ENCODE results near the gene NT5C1B. TPM values are rescaled to one million over a fixed set of nuclear protein-coding genes. Genes with fewer than 3 reads are reported as not detected.

The NT5C1B gene
- total RNA-seq, 1 donor from 2014 or later, result not detected

DNA sequence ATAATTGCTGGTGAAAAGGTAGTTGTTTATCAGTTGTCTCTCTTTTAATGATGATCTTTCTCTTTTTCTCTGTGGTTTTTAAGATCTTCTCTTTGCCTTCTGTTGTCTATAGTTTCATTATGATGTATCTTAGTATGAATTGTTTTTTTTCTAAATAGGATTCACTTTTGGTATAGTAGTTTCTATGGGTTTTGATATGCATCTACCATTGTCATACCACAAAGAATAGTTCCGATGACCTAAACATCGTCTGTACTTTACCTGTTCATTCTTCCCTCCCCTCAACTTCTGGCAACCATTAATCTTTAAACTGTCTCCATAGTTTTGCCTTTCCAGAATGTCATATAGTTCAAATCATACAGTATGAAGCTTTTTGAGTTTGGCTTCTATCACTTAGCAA lies 48.5 kb downstream of the NT5C1B start:
- no peak for DNase-seq (ENCODE audit: low spot score)
- H3K4me3 Mint-ChIP-seq, result no peak overlapping the region
- H3K9me3 Mint-ChIP-seq, result no peaks in the 10 kb centered on the region
- H3K4me1 Mint-ChIP-seq, result no peaks in the 10 kb centered on the region
- Histone ChIP-seq H3K4me1 (no peaks in the 10 kb centered on the region), H3F3A (ENCODE audit: low read depth) (no peaks in the 10 kb centered on the region), H3K4me2 (no peak overlapping the region), H3K9ac (no peak overlapping the region), H3K27ac (no peak overlapping the region), H3K36me3 (no peaks in the 10 kb centered on the region), H3K27me3 (no peaks in the 10 kb centered on the region), H3K4me3 (no peak overlapping the region), H3K79me2 (ENCODE audit: low read depth) (no peaks in the 10 kb centered on the region), H2AFZ (replicated peaks) (no peak overlapping the region), H4K20me1 (ENCODE audit: low read depth) (no peaks in the 10 kb centered on the region), H3K9me3 (ENCODE audit: low read depth) (no peaks in the 10 kb centered on the region)
- no peaks in the 10 kb centered on the region for H3K27me3 Mint-ChIP-seq (ENCODE audit: insufficient read depth, low read depth)
- H3K36me3 Mint-ChIP-seq, result no peaks in the 10 kb centered on the region
- H3K27ac Mint-ChIP-seq, result no peak overlapping the region
- TF ChIP-seq EZH2phosphoT487 (IDR thresholded peaks at IDR 0.05) (no peak), EZH2 (IDR thresholded peaks at IDR 0.05) (no peak)
- TF ChIP-seq, protein P1, sequence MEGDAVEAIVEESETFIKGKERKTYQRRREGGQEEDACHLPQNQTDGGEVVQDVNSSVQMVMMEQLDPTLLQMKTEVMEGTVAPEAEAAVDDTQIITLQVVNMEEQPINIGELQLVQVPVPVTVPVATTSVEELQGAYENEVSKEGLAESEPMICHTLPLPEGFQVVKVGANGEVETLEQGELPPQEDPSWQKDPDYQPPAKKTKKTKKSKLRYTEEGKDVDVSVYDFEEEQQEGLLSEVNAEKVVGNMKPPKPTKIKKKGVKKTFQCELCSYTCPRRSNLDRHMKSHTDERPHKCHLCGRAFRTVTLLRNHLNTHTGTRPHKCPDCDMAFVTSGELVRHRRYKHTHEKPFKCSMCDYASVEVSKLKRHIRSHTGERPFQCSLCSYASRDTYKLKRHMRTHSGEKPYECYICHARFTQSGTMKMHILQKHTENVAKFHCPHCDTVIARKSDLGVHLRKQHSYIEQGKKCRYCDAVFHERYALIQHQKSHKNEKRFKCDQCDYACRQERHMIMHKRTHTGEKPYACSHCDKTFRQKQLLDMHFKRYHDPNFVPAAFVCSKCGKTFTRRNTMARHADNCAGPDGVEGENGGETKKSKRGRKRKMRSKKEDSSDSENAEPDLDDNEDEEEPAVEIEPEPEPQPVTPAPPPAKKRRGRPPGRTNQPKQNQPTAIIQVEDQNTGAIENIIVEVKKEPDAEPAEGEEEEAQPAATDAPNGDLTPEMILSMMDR (IDR thresholded peaks at IDR 0.05), result no peak

DNA sequence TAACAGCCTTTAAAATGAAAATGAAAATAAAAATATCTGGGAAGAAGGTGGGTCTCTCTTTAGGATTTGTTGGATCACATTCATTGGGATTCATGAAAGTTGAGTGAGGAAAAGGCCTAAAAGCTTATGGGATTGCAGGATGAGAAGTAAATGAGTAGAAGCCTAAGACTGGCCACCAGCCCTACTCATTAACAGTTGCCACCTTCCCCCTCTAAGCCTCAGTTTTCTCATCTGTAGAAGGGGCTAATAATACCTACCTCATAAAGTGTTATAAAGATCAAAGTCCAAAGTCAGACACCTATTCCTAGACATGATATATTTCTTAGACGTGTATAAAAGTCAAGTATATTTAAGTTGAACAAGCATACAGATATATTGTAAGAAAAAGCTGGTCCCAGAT lies 52.7 kb downstream of the NT5C1B start:
- Mint-ChIP-seq H3K27ac (no peak overlapping the region), H3K4me3 (no peak overlapping the region), H3K36me3 (no peaks in the 10 kb centered on the region), H3K9me3 (no peaks in the 10 kb centered on the region), H3K4me1 (no peaks in the 10 kb centered on the region), H3K27me3 (ENCODE audit: insufficient read depth, low read depth) (no peaks in the 10 kb centered on the region)
- Histone ChIP-seq H3K9me3 (ENCODE audit: low read depth) (no peaks in the 10 kb centered on the region), H3K36me3 (no peaks in the 10 kb centered on the region), H3K4me3 (no peak overlapping the region), H4K20me1 (ENCODE audit: low read depth) (no peaks in the 10 kb centered on the region), H3K9ac (no peak overlapping the region), H3K79me2 (ENCODE audit: low read depth) (no peaks in the 10 kb centered on the region), H3K27me3 (no peaks in the 10 kb centered on the region), H3K27ac (no peak overlapping the region), H3K4me2 (no peak overlapping the region), H3F3A (ENCODE audit: low read depth) (no peaks in the 10 kb centered on the region), H2AFZ (replicated peaks) (no peak overlapping the region), H3K4me1 (no peaks in the 10 kb centered on the region)
- no peak for TF ChIP-seq EZH2phosphoT487 (IDR thresholded peaks at IDR 0.05)
- TF ChIP-seq, protein P1 (IDR thresholded peaks at IDR 0.05), result no peak
- no peak for TF ChIP-seq EZH2 (IDR thresholded peaks at IDR 0.05)
- no peak for DNase-seq (ENCODE audit: low spot score)

DNA sequence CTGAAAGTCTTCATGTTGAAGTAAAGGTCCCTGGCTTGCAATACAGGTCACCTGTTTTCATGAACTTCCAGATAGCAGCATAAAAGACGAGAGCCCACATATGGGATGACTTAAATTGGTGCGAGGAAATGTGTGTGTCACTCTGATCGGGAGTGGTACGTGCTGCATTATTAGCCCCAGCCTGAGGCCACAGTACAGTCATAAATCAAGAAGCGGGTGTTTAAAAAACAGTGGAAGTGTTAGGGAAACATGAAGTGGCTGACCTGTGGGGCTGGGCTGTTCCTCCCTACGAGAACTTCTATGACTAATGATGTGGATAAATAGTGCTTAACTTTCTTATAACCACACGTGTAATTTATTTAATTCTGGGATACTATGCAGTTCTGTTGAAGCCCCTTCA lies 53.3 kb downstream of the NT5C1B start:
- Mint-ChIP-seq H3K27ac (no peak overlapping the region), H3K27me3 (ENCODE audit: insufficient read depth, low read depth) (no peaks in the 10 kb centered on the region), H3K4me1 (no peaks in the 10 kb centered on the region), H3K4me3 (no peak overlapping the region), H3K9me3 (no peaks in the 10 kb centered on the region), H3K36me3 (no peaks in the 10 kb centered on the region)
- Histone ChIP-seq H4K20me1 (ENCODE audit: low read depth) (no peaks in the 10 kb centered on the region), H3F3A (ENCODE audit: low read depth) (no peaks in the 10 kb centered on the region), H3K79me2 (ENCODE audit: low read depth) (no peaks in the 10 kb centered on the region), H3K4me1 (no peaks in the 10 kb centered on the region), H3K27me3 (no peaks in the 10 kb centered on the region), H3K4me2 (no peak overlapping the region), H3K9ac (no peak overlapping the region), H3K36me3 (no peaks in the 10 kb centered on the region), H3K4me3 (no peak overlapping the region), H3K9me3 (ENCODE audit: low read depth) (no peaks in the 10 kb centered on the region), H2AFZ (replicated peaks) (no peak overlapping the region), H3K27ac (no peak overlapping the region)
- TF ChIP-seq, protein P1 (IDR thresholded peaks at IDR 0.05), result no peak
- no peak for TF ChIP-seq EZH2phosphoT487 (IDR thresholded peaks at IDR 0.05)
- no peak for DNase-seq (ENCODE audit: low spot score)

DNA sequence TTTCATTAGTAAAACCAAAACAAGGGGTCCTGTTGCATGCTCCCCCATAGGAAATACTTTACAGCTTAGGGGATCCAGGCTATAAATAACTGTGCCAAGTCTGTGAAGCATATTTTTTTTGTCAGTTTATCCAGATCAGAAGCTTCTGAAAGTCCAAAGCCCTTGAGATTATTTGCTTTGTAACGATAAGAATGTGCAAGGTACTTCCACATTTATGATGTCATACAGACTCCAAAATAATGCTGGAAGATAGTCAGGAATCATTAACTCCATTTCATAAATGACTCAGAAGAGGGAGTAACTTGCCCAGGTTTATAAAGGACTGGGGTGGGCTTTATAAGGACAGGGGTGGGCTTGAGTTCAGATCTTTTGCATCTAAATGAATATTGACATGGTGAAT lies 58.2 kb downstream of the NT5C1B start:
- Histone ChIP-seq H3F3A (ENCODE audit: low read depth) (no peaks in the 10 kb centered on the region), H3K79me2 (ENCODE audit: low read depth) (no peaks in the 10 kb centered on the region), H3K27me3 (no peaks in the 10 kb centered on the region), H3K9ac (no peak overlapping the region), H3K4me3 (no peak overlapping the region), H3K9me3 (ENCODE audit: low read depth) (no peaks in the 10 kb centered on the region), H3K27ac (no peak overlapping the region), H3K36me3 (no peaks in the 10 kb centered on the region), H4K20me1 (ENCODE audit: low read depth) (no peaks in the 10 kb centered on the region), H3K4me1 (no peaks in the 10 kb centered on the region), H2AFZ (replicated peaks) (no peak overlapping the region), H3K4me2 (no peak overlapping the region)
- no peak for TF ChIP-seq EZH2phosphoT487 (IDR thresholded peaks at IDR 0.05)
- no peak for TF ChIP-seq EZH2 (IDR thresholded peaks at IDR 0.05)
- TF ChIP-seq, protein P1 (IDR thresholded peaks at IDR 0.05), result no peak
- no peak overlapping the region for H3K27ac Mint-ChIP-seq
- peaks cover 5% of the 10 kb centered on the region for H3K4me1 Mint-ChIP-seq
- H3K36me3 Mint-ChIP-seq, result no peaks in the 10 kb centered on the region
- DNase-seq (ENCODE audit: low spot score), result no peak
- H3K4me3 Mint-ChIP-seq, result no peak overlapping the region
- H3K27me3 Mint-ChIP-seq (ENCODE audit: insufficient read depth, low read depth), result no peaks in the 10 kb centered on the region
- no peaks in the 10 kb centered on the region for H3K9me3 Mint-ChIP-seq
